ENCODE data around the gene SDR42E1.
"Not testable (repeated sequence)": the region's sequence is repeated elsewhere in the genome, so short reads cannot be mapped to it uniquely, and the experiment has no call there.

SDR42E1 gene

GRCh38 chr16:82034981-82035612 is 23.8 kb upstream of the SDR42E1 start, which contains the start of gene HSD17B2:
Gene HSD17B2 (plus strand): TSS chr16:82035253. CDS start chr16:82035425, 172 bp downstream.
- FAIRE-seq = no peak

- no peak for FAIRE-seq
These were observed 22.5 kb upstream of the SDR42E1 start for GRCh38 chr16:82033683-82034300.

GRCh38 chr16:82033006-82033405 is 21.7 kb upstream of the SDR42E1 start:
- FAIRE-seq = no peak

- no peak for FAIRE-seq
These were observed 20.1 kb upstream of the SDR42E1 start for GRCh38 chr16:82031116-82032084.

GRCh38 chr16:82027629-82028064 is 16.4 kb upstream of the SDR42E1 start:
- FAIRE-seq = no peak

GRCh38 chr16:82024883-82025282 is 13.6 kb upstream of the SDR42E1 start:
- no peak for FAIRE-seq

- no peak for FAIRE-seq
These were observed 13.0 kb upstream of the SDR42E1 start for GRCh38 chr16:82024316-82024715.

DNA sequence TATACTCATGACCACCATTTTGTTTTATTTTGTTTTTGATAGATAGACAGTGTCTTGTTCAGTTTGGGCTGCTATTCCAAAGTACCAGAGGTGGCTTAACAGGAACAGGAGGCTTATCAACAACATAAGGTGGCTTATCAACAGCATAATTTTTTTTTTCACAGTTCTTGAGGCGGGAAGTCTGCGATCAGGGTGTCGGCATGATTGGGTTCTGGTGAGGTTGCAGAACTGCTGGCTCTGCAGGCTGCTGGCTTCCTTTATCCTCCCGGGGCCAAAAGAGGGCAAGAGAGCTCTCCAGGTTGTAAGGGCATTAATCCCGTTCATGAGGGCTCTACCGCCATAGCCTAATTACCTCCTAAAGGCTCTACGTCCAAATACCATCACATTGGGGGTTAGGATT is 11.9 kb upstream of the SDR42E1 start:
- no peak for FAIRE-seq

GRCh38 chr16:82020051-82020450 is 8.8 kb upstream of the SDR42E1 start:
- FAIRE-seq = no peak

DNA sequence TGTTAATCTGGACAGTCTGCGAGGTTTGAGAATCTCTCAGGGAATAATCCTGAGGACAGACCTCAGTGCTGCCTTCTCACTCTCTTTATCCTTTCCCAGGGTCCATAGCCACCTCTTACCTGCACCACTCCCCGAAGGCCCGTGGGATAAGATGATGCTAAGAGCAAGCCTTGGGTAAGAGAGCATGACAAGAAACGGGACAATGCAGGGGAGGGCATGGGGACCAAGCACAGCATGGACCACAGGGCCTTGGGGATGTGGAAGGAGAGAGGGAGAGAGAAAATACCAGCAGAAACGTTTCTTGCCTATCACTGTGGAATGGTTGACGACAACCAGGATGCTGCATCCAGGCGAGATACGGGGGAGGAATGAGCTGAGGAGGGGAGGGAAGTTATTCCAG is 8.3 kb upstream of the SDR42E1 start:
- FAIRE-seq = no peak

- no peak for FAIRE-seq
These were observed 6.8 kb upstream of the SDR42E1 start for GRCh38 chr16:82017911-82018568.

- no peak for FAIRE-seq
These were observed 5.7 kb upstream of the SDR42E1 start for GRCh38 chr16:82016964-82017363.

DNA sequence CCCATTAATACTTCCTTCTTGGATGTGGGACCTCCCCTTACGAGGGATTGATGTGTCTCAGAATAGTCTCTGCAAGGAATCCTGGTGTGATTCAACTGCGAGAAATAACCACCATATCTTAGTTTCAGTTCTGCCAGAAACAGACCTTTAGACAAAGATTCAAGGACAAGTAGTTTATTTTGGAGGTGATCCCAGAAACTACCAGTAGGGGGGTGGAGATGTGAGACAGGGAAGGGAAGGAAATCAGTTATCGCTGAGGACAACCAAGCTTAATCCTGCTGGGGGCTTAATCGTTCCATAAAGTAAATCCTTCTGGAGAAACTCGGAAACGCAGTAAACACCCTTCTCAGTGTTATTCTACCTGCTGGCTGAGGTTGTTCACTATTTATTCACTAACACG is 5.0 kb upstream of the SDR42E1 start:
- FAIRE-seq = no peak

DNA sequence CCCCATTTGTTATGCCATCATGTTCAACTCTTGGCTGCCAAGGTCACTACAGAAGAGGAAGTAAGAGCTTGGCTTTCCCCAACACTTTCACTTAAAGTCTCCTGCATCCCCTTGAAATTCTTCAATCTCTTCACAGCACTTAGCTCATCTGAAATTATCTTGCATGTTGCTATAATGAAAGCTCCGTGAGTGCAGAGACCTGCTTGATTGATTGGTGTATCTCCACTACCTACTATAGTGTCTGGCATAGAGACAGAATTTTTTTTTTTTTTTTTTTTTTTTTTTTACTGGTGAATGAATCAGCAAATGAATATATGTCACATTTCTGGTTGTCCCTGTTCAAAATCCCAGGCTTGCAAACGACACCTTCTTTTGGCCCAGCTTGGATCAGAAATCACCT is 1.9 kb upstream of the SDR42E1 start:
- no peak for FAIRE-seq

DNA sequence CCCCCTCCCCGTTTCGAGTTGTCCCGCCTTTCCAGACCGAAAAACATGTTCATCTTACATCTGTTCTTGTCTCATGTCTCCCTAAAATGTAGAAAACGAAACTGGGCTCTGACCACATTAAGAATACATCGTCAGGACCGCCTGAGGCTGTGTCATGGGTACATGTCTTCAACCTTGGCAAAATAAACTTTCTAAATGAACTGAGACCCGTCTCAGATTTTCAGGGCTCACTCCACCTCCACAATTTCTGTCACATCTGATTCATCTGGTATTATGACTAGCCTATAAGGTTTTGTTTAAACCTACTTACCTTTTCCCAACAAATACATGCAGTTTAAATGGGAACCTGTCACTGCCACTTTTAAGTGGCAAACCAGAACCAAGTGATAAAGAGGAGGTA is 621 bp downstream of the SDR42E1 start:
- FAIRE-seq = no peak

DNA sequence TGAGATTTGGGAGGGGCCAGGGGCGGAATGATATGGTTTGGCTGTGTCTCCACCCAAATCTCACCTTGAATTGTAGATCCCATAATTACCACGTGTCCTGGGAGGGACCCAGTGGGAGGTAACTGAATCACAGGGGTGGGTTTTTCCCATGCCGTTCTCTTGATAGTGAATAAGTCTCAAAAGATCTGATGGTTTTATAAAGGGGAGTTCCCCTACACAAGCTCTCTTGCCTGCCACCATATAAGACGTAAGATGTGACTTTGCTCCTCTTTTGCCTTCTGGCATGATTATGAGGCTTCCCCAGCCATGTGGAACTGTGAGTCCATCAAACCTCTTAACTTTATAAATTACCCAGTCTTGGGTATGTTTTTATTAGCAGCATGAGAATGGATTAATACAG is 1.5 kb downstream of the SDR42E1 start:
- not testable (repeated sequence) for FAIRE-seq

DNA sequence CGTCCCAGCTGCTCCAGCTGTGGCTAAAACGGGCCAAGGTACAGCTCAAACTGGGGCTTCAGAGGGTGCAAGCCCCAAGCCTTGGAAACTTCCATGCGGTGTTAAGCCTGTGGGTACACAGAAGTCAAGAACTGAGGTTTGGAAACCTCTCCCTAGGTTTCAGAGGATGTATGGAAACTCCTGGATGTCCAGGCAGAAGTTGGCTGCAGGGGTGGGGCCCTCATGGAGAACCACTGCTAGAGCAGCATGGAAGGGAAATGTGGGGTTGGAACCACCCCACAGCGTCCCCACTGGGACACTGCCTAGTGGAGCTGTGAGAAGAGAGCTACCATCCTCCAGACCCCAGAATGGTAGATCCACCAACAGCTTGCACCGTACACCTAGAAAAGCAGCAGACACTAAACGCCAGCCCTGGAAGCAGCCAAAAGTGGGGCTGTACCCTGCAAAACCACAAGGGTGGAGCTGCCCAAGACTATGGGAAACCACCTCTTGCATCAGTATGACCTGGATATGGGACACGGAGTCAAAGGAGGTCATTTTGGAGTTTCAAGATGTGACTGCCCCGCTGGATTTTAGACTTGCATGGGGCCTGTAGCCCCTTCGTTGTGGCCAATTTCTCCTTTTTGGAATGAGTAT is 2.2 kb downstream of the SDR42E1 start:
- no peak for FAIRE-seq

- no peak for FAIRE-seq
These were observed 4.1 kb downstream of the SDR42E1 start for GRCh38 chr16:82007189-82007588.

DNA sequence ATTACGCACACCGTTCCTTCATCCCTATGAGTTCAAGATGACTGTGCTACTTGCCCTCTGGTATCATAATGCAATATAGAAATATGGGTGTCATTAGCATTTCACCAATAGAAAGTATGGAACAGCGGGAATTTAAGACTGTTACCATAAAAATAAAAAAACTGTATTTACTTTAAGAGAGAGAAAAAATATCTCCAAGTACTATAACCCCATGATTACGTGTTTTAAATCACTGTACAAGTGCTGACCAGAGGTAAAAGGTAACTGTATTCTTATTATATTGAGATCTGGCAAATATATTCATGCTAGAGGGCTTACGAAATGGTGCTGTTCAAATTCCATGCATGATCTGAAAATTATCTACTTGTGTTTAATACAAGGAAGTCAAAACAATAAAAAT is 5.2 kb downstream of the SDR42E1 start:
- FAIRE-seq = no peak

DNA sequence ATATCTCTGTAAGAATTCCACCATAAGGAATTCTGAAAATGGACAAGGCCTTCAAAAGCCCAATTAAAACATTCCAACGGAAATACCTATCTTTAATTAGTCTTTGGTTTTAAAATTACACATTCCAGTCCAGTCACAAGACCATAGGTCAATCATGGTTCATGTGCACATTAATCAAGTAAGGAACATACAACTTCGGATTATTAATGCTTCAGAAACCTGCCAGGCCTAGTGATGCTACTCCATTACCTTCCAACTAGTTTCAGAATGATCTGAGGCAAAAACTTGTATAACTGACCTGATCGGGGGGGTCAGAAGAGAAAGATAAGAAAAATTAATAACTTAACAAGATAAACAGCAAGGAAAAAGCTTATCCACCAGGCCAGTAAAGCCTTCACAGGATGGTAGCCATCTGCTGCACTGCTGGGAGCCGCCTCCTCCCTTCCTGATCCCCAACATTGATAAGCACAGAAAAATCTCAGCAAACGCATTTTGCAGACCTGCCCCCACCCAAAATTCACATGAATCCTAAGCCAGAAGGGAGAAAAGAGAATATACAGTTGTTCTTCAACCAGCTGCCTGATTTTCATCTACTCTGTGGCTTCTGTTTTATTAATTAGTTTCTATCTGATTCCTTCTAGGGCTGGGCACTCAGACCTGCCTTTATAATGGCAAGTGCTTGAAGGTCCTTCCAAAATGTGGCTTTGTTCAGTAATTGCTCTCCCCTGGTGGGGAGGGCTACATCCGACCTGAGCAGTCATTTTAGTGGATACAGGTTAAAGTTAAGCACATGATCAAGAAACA is 6.0 kb downstream of the SDR42E1 start:
- FAIRE-seq = no peak

- FAIRE-seq = no peak
These were observed 6.7 kb downstream of the SDR42E1 start for GRCh38 chr16:82004601-82005000.

GRCh38 chr16:82002831-82003230 is 8.4 kb downstream of the SDR42E1 start:
- no peak for FAIRE-seq
